Hypothalamus (tissue), 51 donors: ENCODE measurements around the gene PLA2G5.
"Not testable (repeated sequence)": the region's sequence is repeated elsewhere in the genome, so short reads cannot be mapped to it uniquely, and the experiment has no call there.

Source experiments
- DNase-seq, 51 donors: peaks; one replicate each; lab custom pipeline; 2025; lab: John Stamatoyannopoulos, UW

The PLA2G5 gene

DNA sequence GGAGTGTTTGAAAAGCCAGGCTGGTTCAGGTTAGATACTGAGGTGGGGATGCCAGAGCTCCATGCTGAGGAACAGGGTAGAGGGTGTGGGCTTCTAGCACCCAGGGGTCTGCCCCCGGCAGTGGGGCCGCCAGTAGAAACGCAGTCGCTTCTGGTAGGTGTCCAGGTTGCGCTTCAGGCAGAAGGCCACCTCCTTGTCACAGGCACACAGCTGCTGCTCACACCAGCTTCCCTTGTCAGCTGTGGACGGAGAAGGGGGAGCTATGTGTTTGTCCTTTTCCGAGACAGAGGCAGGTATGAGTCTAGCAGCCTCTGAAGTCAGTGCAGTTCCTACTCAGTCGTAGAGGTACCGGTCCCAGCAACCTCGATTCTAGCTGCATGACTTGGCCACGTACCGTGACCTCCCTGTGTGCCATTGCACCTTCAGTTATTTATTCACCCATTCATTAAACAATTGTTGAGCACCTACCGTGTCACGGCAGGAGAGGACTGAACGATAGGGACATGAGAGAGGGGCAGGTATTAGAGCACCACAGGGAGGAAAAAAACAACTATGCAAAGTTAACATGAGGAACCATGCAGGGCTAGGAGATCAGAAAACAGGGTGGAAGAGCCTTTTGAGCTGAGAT is 44.1 kb downstream of the PLA2G5 start:
- no peak for DNase-seq

DNA sequence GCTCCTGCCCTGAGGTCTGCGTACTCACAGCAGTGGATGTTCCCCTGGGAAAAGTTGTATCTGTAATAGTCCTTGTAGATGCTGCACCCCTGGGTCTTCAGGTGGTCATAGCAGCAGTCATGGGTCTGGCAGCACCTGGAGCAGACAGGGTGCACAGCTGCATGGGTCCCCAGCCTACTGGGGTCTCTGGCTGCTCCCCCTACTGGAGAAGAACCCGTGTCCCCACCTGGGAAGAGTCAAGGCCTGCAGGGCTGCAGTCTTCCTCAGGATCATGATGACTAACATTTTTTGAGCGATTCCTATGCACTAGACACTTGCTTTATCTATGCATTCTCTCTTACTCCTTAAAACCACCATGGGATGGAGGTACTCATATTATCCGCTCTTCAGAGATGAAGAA is 45.5 kb downstream of the PLA2G5 start:
- no peak for DNase-seq

DNA sequence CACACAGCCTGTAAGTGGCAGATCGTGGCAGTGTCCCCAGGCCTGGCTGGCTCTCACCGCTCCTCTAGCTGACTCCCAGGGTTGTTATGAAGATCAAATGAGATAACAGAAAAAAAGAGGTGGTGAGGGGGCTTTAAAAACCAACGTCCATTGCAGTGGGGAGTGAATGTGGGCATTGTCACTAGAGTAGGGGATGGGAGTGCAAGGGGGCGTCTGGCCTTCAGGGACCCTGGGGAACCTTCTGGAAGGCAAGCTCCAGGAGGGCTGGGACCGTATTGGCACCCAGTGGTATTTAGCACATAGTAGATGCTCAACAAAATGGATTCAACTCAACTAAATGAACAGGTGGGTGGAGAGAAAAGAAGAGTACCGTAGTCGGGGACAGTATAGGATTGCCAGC is 45.9 kb downstream of the PLA2G5 start:
- DNase-seq: no peak

- DNase-seq: no peak
These were observed 47.2 kb downstream of the PLA2G5 start for GRCh38 chr1:20117236-20117635.

DNA sequence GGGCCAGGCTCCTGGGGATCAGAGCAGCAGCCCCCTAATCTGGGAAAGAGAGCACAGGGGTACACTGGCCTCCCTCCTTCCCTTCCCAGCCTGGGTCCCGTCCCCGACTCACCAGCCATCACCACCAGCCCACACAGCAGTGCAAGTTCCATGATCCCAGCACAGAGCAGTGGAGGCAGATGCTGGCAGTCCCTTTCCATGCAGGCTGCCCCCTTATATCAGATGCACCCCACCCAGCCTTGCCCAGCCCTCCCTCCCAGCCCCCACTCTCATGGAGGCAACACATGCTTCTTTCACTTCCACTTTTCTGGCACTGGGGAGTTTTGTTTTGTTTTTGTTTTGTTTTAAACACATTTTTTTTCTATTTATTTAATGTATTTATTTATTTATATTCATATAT is 49.4 kb downstream of the PLA2G5 start, which contains the start of gene PLA2G2D:
Gene PLA2G2D (minus strand): TSS at position 190 of the 400 bp plus-strand sequence. CDS start 38 bp downstream, at position 152.
- no peak for DNase-seq

DNA sequence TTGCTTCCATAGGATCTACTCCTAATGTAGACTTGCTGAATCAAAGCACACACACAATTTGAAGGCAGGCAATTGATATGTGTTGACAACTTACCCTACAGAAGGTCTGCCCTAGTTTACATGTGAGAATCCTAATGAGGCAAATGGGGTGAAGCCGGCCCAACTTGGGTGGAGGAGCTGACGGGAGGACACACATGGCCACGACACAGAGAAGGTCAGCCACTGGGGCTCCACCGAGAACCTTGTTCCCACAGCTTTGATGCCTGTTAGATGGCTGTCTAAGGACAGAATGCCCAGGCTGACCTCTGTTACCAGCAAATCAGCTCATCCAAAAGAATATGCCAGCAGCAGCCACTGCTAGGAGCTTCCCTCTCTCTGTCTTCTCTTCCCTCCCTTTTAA is 50.8 kb downstream of the PLA2G5 start:
- no peak for DNase-seq

DNA sequence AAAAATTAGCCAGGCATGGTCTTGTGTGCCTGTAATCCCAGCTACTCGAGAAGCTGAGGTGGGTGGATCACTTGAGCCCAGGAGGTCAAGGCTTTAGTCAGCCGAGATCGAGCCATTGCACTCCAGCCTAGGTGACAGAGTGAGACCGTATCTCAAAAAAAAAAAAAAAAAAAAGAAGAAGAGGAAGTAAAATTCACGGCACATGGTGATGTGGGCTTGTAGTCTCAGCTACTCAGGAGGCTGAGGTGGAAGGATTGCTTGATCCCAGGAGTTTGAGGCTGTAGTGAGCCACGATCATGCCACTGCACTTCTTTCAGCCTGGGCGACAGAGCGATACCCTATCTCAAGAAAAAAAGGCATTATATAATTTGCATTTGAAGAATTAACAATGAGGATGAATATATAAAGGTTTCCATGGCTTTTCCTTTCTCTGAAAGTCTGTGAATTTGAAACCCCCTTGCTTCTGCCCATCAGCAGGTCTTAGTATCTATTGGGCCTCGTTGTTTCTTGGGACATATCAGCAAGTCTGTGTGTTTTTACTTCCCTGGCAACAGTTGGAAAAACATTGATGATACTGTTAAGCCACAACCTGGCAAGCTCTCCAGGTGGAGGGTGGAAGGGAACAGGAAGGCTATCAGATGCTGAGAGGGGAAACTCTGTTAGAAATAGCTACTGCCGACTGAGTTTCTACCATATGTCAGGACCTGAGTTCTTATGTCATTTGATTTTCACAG is 53.9 kb downstream of the PLA2G5 start:
- no peak for DNase-seq

DNA sequence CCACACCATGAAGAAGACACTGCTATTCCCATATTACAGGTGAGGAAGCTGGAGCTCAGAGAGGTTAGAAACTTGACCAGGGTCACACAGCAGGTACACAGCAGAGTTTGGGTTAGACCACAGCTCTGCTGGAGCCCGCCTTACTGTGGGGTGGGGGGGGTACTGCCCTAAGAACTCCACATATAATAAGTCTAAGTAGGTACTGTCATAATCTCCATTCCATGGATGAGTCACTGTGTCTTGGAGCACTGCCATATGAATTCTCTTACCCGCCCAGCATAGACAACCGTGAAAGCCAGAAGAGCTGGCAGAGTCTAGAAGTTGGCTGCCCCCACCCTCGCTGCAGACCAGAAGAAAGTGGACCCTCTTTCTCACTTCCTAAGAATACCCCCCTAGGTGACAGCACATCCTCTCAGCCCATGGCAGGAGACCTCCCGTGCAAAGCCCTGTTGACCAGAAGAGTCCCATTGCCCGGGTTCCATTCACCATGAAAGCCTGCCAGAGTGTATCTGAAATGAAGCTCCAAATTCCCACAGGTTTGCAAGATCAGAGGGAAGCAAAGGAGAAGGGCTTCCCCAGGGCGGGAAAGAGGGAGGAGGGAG is 54.6 kb downstream of the PLA2G5 start:
- DNase-seq: peak in 1 of 51 donors; percentile 12

DNA sequence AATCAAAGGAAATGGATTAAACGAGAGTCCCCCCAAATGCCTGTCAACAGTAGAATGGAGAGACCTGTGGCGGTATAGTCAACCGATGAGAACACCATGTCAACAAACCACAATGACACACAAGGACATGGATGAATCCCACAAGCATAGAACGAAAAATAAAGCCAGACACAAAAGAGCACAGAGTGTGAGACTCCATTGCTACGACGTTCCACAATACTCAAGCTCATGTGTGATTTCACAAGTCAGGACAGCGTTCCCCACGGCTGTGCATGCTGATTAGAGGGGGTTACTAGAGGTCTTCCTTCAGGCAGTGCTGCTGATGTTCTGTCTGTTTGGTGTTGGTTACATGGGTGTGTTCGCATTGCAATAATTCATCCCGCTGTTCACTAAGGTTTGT is 55.1 kb downstream of the PLA2G5 start:
- DNase-seq: no peak

DNA sequence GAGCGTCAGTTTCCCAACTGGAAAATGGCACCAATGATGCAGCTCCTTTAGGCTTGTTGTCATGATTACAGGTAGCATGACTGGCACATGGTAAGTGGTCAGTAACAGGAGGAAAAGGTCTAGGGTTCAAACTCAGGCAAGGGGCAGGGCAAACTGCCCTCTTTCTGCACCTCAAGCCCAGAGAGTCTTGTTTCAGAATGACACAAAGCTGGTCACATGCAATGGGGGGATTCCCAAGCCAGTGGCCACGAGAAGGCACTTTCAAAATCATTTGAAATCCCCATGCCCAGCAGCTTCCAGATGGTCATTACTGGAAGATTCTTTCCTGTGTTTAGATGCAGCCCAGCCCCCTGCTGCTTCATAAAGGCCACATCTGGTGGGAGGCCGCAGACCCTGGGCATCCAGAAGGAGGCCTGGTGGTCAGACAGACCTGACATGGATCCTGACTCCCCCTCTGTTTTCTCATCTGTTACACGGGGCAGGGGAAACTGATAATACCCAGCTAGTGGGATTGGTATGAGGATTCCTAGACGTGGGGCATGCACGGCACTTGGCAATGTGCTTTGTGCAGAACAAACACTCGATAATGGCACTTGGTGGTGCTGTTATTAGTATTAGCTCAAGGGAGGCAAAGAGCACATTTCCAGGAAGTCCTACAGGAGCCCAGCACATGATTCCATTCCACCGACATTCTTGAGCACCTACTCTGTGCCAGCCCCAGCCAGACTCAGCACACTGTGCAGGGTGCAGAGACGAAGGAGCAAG is 56.2 kb downstream of the PLA2G5 start:
- no peak for DNase-seq

DNA sequence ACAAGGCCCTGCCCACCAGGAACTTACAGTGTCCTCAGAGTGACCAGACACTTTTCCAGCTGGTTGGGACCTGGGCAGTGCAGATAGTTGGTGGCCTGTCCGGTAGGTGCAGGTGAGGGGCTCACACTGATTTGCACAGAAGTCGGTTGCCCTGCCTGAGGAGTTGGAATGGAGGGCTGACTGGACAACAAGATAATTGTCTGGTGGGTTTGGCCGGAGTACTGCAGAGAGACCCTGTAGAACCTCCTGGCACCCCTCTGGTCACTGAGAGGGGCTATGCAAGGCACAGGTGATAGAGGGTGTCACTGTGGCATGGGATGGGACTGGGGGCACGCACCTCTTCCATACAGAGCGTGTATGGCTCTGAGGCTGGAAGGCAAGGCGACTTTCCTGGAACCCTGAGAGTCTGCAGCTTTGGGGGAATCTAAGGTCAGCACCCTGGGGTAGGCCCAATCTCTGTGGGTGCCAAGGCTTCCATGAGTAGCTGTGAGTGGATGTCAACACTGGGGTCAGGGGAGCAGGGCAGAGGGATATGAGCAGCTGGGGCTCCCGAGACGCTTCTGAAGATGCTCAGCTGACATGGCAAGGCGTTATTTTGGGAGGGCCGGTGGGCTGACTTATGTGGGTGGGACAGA is 56.9 kb downstream of the PLA2G5 start:
- DNase-seq: no peak

DNA sequence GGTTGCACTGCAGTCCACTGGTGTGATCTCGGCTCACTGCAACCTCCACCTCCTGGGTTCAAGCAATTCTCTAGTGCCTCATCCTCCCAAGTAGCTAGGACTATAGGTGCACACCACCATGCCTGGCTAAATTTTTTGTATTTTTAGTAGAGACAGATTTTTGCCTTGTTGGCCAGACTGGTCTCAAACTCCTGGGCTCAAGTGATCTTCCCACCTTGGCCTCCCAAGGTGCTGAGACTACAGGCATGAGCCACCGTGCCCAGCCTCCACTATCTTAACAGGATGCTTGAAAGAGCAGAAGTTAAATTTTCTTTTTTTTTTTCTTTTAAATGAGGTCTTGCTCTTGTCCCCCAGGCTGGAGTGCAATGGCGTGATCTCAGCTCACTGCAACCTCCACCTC is 60.5 kb downstream of the PLA2G5 start:
- not testable (repeated sequence) for DNase-seq

GRCh38 chr1:20134995-20135394 is 65.0 kb downstream of the PLA2G5 start:
- DNase-seq: no peak

DNA sequence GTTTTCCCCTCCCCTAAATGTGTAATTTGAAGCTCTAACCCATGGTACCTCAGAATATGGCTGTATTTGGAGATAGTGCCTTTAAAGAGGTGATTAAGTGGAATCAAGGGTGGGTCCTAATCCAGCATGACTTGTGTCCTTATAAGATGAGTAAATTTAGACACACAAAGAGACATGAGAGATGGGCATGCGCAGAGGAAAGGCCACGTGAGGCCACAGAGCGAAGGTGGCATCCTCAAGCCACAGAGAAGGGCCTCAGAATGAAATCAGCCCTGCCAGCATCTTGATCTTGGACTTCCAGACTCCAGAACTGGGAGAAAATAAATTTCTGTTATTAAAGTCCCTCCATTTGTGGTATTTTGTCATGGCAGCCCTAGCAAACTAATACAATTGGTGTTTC is 66.3 kb downstream of the PLA2G5 start:
- no peak for DNase-seq

DNA sequence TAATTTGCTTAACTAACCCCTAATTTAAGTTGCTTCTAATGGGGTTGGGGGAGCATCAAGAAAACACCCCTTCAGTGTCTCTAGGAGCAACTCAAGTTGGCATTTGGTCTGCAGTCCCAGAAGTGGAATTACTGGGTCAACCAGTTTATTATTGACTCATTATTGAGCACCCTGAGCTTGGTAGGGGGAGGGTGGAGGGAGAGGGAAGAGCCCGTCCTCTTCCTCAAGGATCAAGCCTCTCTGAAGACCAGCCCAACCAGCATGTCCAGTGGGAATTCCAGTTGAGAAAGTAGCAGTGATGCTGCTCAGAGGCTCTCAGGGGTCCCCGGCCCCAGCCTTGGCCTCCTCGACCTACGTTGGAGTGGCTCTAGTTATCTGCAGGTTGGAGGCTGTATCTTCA is 67.1 kb downstream of the PLA2G5 start:
- DNase-seq: no peak

DNA sequence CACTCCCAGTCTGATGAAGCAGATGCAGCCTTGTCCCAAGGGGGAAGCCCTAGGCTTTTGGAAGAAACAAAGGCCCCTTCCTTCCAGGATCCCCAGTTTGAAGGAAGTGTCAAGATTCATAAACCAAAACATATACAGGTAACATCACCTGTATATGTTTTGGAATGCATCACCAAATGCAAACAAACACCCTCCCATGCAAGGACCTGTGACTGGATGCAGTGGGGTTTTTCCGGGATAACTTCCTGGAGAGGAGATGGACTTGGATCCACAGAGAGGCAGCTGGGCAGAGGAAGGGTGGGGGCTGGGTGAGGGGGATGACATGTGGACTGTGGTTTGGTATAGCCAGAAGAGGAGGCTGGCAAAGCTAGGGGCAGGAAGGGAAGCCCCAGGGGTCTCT is 67.6 kb downstream of the PLA2G5 start:
- no peak for DNase-seq

GRCh38 chr1:20138346-20138745 is 68.4 kb downstream of the PLA2G5 start:
- no peak for DNase-seq

DNA sequence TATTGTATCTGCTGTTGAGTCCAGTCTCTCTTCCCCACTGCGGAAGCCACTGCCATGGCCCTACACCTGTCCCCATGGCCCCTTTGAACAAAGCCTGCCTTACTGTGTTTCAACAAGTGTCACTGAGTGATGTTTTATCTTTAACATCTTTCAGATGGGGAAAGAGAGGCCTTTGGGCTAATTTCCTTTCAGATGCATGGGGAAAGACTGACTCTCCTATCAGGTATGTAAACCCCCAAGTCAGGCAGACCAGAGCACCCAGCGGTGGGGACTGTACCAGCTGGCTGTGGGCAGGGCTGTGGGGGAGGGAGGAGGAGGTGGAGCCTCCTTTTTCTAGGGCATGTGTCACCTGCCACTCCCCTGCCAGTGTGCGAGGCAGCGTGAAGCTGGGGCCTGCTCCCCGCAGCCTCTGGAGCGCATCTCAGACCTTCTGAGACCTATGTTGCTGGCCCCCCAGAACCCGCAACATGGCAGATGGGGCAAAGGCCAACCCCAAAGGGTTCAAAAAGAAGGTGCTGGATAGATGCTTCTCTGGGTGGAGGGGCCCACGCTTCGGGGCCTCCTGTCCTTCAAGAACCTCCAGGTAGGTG is 69.1 kb downstream of the PLA2G5 start, which contains the start of gene PLA2G2F:
Gene PLA2G2F (plus strand): TSS at position 363 of the 590 bp plus-strand sequence. CDS start 105 bp downstream, at position 468.
- no peak for DNase-seq

DNA sequence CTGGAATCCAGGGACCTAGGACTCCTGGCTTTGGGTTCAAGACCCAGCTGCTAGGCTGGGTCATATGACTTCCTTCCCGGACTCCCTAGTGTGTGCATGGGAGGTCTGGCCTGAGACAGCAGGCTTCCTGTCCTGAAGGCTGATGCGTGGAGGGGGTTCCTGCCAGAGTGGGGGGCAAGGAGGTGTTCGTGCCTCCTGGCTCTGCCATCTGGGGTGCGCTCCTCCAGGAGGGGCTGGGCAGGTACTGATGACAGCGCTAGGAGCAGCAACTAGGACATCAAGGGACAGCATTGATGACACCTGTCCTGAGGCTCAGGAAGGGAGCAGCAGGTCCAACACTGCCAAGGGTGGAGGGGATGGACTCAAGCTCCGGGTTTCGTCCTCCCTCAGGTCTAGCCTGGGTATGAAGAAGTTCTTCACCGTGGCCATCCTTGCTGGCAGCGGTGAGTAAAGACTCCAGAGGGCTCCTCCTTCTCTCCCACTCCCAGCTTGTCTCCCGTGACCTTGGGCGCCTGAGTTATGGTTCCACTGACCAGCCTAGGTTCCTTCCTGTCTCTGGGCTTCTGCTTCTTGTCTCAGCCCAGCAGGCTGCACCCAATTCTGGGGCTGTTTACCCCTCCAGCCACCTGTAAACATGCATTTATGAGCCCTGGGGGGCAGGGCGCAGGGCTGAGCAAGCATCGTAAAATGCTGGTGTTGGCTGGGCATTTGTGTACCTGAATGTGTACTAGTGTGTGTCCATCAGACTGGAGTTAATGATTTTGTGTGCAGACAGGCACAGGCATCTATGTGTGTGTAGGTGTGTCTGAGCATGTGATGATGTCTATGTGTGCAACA is 70.0 kb downstream of the PLA2G5 start:
- DNase-seq: no peak
